GM12873 (cell line): ENCODE results near the gene OSBPL3.

Experiments used
- CTCF ChIP-seq: IDR thresholded peaks from 2 replicates; pipeline ENCODE4 v1.5.1; 2012; ENCODE audit warnings: low read depth, mild to moderate bottlenecking, moderate library complexity, low read length, control low read depth; ENCODE audit not compliant: insufficient read depth; ENCODE audit errors: missing control alignments

OSBPL3 gene

GRCh38 chr7:24764972-24765744 lies 214.8 kb downstream of the OSBPL3 start:
- TF ChIP-seq CTCF, result no peak

- TF ChIP-seq CTCF, result no peak
These were observed 216.0 kb downstream of the OSBPL3 start for GRCh38 chr7:24764011-24764410.

GRCh38 chr7:24763303-24763901 lies 216.6 kb downstream of the OSBPL3 start:
- no peak for TF ChIP-seq CTCF

- TF ChIP-seq CTCF, result no peak
These were observed 217.2 kb downstream of the OSBPL3 start for GRCh38 chr7:24762771-24763170.

- TF ChIP-seq CTCF, result no peak
These were observed 219.0 kb downstream of the OSBPL3 start for GRCh38 chr7:24760968-24761367.

GRCh38 chr7:24757353-24758275 lies 222.4 kb downstream of the OSBPL3 start, which contains the start of gene GSDME:
Gene GSDME (minus strand): TSS chr7:24757464. CDS start chr7:24749774, 7,690 bp downstream.
- no peak for TF ChIP-seq CTCF
